HG03378 (cell line): ENCODE data around the gene IFI44.

Source experiments
- ATAC-seq: cut with Tn5 transposase; IDR thresholded peaks from one replicate; pipeline ENCODE4 v1.9.1; 2021; ENCODE audit warnings: mild to moderate bottlenecking, moderate library complexity; ENCODE audit not compliant: unreplicated experiment

The IFI44 gene

DNA sequence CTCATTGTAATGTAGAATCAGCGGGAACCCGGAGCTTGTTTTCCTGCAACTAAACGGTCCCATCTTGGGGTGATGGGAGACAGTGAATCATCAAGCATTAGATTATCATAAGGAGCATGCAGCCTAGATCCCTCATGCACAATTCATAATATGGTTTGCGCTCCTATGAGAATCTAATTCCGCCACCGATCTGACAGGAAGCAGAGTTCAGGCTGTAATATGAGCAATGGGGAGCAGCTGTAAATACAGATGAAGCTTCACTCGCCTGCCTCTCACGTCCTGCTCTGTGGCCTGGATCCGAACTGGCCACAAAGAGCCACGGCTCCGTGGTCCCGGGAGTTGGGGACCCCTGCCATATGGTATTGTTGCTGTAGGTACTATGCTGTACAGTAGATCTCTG, 1.6 kb downstream of the IFI44 start:
- ATAC-seq = peak; percentile 48

DNA sequence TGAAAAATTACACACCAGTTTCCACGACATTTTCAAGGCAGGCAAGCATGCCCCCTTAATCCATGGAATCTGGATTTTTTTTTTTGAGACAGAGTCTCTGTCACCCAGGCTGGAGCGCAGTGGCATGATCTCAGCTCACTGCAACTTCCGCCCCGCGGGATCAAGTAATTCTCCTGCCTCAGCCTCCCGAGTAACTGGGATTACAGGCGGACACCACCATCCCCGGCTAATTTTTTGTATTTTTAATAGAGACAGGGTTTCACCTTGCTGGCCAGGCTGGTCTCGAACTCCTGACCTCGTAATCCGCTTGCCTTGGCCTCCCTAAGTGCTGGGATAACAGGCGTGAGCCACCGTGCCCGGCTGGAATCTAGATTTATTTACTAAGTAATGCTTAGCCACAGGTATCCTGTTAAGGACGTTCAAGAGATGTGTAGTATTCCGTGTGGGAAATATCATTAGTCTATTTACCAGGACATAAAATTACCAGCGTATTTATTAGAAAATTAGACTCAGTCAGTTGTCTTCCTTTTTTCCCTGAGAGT, 2.5 kb downstream of the IFI44 start:
- no peak for ATAC-seq

DNA sequence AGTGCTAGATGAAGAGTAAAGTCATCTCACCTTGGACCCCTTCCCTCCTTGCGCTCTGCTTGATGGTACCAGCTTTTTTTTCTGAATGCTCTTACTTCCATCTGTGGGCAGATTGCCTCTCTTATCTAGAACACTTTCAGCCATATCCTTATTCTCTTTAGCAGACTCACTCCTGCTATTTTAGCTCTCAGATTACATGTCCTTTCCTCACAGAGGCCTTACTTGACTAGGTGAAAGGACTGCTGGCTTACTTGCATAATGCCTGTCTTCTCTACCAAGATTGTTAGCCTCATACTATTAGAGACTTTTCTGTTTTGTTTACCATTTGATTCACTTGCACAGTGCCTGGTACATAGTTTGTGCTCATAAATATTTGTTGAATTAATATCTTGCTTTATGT, 9.3 kb downstream of the IFI44 start:
- no peak for ATAC-seq

DNA sequence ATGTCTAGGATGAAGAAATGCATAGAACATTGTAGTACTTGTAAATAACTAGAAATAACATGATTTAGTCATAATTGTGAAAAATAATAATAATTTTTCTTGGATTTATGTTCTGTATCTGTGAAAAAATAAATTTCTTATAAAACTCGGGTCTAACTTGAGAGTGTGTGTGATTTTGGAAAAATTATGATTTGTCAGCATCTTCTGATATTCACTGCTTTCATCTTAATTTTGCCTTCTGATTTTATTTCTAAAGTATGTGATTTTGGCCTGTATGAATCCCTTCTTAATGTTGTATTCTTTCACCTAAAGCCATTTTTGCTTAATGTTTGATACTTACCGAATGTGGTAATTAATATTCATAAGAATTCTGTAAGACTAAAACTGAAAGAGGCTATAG, 14.3 kb downstream of the IFI44 start:
- ATAC-seq = no peak

- no peak for ATAC-seq
Observed at GRCh38 chr1:78664763-78665162, 15.1 kb downstream of the IFI44 start.

DNA sequence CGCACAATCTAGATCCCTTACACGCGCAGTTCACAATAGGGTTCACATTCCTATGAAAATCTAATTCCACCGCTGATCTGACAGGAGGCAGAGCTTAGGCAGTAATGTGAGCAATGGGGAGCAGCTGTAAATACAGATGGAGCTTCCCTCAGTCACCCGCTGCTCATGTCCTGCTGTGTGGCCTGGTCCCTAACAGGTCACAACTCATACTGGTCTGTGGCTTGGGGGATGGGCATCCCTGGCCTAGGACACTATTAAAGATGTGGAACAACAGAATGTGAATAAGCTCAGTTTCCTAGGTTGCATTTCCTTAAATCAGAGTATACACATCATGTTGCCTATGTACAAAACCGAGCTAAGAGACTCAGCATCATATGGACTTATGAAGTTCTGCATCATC, 16.2 kb downstream of the IFI44 start:
- ATAC-seq = no peak

GRCh38 chr1:78667939-78668338, 18.3 kb downstream of the IFI44 start:
- ATAC-seq = no peak

GRCh38 chr1:78668427-78668826, 18.8 kb downstream of the IFI44 start:
- no peak for ATAC-seq

DNA sequence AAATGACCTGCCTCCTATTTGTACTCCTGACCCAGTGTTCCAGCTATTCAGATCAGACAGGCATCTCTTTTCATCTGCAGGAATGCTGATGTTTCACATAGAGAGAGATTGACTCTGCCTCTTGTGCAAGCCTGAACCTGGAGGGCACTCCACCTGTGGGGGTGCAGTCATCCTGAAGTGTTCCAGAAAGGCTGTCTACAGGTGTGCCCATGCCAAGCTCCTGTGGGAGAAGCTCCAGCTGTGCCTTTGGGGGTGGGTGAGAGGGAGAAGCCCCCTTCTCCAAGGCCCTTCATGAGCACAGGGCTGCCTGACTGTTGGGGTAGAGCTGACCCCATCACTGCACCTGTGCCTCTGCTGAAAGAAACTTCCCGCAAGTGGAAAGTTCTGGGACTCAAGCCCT, 22.8 kb downstream of the IFI44 start:
- no peak for ATAC-seq

GRCh38 chr1:78673120-78673519, 23.5 kb downstream of the IFI44 start:
- ATAC-seq = no peak

DNA sequence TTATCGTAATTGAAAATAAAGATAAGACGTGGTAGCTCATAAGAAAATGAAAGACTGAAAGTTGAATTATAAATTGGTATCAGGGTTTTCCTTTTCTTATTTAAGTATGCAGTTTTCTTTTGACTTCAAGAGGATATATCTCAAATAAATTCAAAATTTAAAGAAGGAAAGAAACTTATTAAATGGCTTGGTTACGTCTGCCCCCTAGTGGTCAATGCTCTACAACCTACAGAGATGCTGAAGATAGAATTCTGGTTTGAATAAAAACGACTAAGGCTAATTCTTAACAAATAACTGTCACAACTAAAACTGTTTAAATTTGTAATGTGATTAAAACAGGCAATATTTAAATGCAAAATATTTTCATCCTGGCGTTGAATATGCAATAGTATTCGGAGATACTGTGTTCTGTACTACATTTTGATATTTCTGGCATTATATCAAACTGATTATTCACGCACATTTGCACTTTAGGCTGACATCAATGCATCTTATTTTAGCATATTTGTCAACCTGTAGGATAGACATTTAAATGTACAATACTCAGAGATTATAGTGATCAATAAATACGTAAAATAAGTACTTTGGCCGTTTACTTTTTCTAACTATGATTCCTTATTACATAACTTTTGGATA, 26.8 kb downstream of the IFI44 start:
- peak; percentile 46 for ATAC-seq

- no peak for ATAC-seq
Observed at GRCh38 chr1:78676993-78677392, 27.4 kb downstream of the IFI44 start.

GRCh38 chr1:78677788-78678187, 28.2 kb downstream of the IFI44 start:
- no peak for ATAC-seq

DNA sequence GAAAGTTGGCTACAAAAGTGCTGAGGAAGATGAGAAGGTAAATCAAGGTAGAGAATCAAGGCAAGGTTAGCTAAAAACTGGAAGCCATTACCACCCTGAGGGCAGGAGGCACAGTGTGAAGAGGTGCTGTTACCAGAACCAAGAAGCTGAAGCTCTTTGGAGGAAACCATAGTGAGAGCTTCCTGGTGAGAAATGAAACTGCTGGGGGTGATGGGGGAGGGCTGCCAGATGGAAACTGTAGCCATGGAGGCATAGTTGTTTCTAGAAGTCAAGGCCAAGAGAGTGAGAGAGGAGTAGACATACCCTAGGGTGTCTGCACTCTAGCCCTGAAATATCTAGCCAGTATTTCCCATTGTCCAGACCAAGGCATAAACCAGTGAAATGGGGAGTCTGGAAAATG, 28.7 kb downstream of the IFI44 start:
- peak; percentile 63 for ATAC-seq

GRCh38 chr1:78681265-78681664, 31.6 kb downstream of the IFI44 start:
- ATAC-seq = no peak

DNA sequence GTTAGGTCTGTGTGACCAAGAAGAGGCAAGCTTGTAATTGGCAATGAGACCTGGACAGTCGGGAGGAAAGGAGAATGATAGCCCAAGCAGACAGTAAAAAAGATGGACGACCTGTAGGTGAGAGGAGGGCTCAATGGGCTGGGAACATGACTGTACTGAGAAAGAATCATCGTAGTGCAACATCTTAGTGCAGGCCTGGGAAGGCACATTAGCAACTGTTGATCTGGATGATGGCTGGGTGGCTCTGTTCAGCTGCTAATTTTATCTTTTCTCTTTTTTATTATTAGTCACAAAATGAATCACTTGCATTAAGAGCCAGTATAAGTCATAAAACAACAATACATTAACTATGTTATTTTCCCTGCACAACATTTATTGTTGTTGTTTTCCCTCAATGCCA, 32.9 kb downstream of the IFI44 start:
- ATAC-seq = no peak

GRCh38 chr1:78683079-78683478, 33.4 kb downstream of the IFI44 start:
- ATAC-seq = no peak

GRCh38 chr1:78687315-78687714, 37.7 kb downstream of the IFI44 start:
- ATAC-seq = no peak

GRCh38 chr1:78687914-78688313, 38.3 kb downstream of the IFI44 start:
- ATAC-seq = no peak

DNA sequence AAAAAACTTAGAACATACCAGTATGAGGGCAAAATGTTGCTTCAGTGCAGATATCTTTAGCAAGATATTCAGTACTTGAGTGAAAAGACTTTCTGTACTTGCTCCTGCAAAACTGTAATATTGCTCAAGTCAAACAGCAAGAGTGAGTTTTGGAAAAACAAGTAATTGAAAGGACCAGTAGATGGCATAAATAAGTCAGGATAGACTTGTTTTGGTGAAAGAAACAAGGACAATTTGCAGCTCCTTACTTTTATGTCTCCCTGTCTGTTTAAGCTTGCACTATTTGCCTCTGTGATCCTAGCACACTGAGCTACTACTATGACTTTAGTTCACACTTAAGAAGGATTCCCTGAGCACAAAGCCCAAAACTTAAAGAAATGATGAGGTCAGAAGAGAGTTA, 39.1 kb downstream of the IFI44 start:
- no peak for ATAC-seq

- ATAC-seq = no peak
Observed at GRCh38 chr1:78690516-78690915, 40.9 kb downstream of the IFI44 start.

- no peak for ATAC-seq
Observed at GRCh38 chr1:78691995-78692747, 42.5 kb downstream of the IFI44 start.
